ENCODE data around the gene BCL2L13.

The BCL2L13 gene

DNA sequence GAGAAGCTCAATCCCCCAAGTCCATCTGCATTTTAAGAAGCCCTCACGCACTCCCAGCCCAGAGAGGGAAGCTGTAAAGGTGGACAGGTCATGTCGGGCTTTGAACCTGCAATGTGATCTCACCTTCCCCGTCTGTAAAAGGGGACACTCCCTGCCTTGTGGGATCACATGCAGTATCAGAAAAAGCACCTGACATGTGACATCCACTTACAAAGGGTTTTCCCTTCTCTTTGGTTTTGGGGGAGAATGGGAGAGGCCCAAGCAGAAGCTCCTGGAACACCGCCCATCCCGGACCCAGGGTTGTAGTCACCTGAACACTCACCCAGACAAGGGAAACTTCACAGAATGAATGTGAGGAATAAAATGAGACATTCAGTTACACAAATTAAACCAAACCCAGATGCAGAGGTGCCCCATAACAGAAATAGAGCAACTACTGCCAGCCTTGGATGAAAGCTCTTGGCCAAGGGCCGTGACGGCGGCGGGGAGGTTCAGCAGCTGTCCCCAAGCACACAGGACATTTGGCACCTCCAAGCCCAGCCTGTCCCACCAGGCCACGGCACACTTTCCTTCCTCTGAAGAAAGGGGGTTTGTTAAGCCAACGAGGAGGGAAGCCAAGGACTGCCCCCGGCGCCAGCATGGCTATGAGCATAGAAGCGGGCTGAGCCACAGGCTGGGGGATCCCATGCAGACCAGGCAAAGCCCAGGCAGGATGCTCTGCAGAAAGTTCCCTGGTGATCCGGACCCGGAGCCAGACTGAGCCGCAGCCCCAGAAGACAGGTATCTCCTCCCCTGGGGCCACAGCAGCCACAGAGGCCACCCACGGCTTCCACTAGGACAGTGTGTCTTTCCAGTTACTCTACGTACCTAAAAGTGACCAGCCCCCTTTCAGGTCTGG, 131.9 kb downstream of the BCL2L13 start:
- Histone ChIP-seq H3K4me1 (ENCODE audit: control insufficient read depth, insufficient read depth, low read depth, low read length) (peaks cover 31% of the 10 kb centered on the region), H3K79me1 (replicated peaks; ENCODE audit: low read length, poor library complexity, severe bottlenecking) (peaks cover 38% of the 10 kb centered on the region), H3K23ac (ENCODE audit: low read length in 2 of 2) (no peak overlapping the region), H4K91ac (ENCODE audit: low read length) (no peak overlapping the region), H3K14ac (ENCODE audit: low read length in 2 of 2) (no peak overlapping the region), H3K9me3 (ENCODE audit: control insufficient read depth, low read length) (no peaks in the 10 kb centered on the region), H3K36me3 (ENCODE audit: control insufficient read depth in 1 of 2, insufficient read depth in 2 of 2, low read depth in 1 of 2, low read length in 2 of 2) (peaks cover 0 to 13% of the 10 kb centered on the region in 2 experiments), H2AK5ac (ENCODE audit: low read length, severe bottlenecking) (no peak overlapping the region), H2AFZ (ENCODE audit: low read depth, low read length) (no peak overlapping the region), H3K4ac (ENCODE audit: low read depth in 1 of 2, low read length in 2 of 2) (no peak overlapping the region), H2BK12ac (ENCODE audit: low read length in 2 of 2) (no peak overlapping the region), H4K8ac (ENCODE audit: low read length) (no peak overlapping the region), H3K4me2 (ENCODE audit: low read length, poor library complexity, severe bottlenecking) (no peak overlapping the region), H3K27ac (ENCODE audit: low read length, poor library complexity, severe bottlenecking) (no peak overlapping the region), H3K18ac (ENCODE audit: low read depth in 1 of 2, low read length in 2 of 2) (no peak overlapping the region), H2BK15ac (ENCODE audit: low read depth, poor library complexity, severe bottlenecking) (no peak overlapping the region), H2BK120ac (ENCODE audit: low read depth, low read length) (no peak overlapping the region), H2BK5ac (ENCODE audit: low read depth, low read length, poor library complexity, severe bottlenecking) (no peak overlapping the region), H3K27me3 (ENCODE audit: control insufficient read depth in 1 of 2, insufficient read depth in 1 of 2, low read length in 2 of 2) (no peaks in the 10 kb centered on the region), H3K4me3 (ENCODE audit: insufficient read depth in 1 of 2, low read depth in 1 of 2, low read length in 2 of 2) (no peak overlapping the region), H3K9ac (ENCODE audit: low read length) (no peak overlapping the region)
- WGBS = 96% methylated on average over 19 of the region's 19 CpGs
- DNase-seq = no peak

DNA sequence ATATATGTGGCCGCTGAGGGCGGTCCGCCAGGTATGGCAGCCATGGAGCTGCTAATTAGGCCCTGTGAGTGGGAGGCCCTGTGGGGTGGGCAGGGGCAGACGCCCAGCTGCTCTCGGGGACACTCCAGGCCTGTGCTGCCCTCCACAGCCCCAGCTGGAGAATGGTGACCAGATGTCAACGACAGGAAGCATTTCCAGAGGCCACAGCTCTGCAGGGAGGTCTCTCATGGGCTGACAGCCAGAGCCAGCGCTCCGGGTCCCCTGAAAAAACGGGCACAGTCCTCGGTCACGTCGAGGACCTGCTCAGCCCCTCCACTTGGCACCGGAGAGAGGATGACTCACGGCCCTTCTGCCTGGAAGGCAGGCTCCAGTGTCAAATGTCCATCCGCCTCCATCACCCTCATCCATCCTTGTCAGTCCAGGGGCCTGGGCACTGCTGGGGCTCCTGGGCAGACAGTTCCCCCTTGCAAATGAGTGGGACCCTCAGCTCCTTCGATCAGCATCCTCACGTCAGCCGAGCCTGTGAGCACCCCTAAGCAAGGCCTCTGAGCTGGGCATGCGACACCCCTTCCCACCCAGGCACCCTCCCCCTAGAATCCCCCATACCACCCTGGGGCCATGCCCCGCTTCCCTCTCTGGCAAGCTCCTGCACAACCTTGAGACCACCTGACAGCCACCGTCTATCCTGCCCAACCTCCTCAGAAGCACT, 133.8 kb downstream of the BCL2L13 start:
- Histone ChIP-seq H2BK120ac (ENCODE audit: low read depth, low read length) (no peak overlapping the region), H2BK5ac (ENCODE audit: low read depth, low read length, poor library complexity, severe bottlenecking) (no peak overlapping the region), H3K27me3 (ENCODE audit: control insufficient read depth in 1 of 2, insufficient read depth in 1 of 2, low read length in 2 of 2) (no peaks in the 10 kb centered on the region), H2AFZ (ENCODE audit: low read depth, low read length) (no peak overlapping the region), H4K8ac (ENCODE audit: low read length) (no peak overlapping the region), H3K18ac (ENCODE audit: low read depth in 1 of 2, low read length in 2 of 2) (peak overlapping the region in 1 of 2 experiments; percentile 78), H3K4me2 (ENCODE audit: low read length, poor library complexity, severe bottlenecking) (peak overlapping the region; percentile 82), H3K9ac (ENCODE audit: low read length) (no peak overlapping the region), H3K4me1 (ENCODE audit: control insufficient read depth, insufficient read depth, low read depth, low read length) (peaks cover 31% of the 10 kb centered on the region), H3K4ac (ENCODE audit: low read depth in 1 of 2, low read length in 2 of 2) (no peak overlapping the region), H4K91ac (ENCODE audit: low read length) (peak overlapping the region; percentile 37), H3K79me1 (replicated peaks; ENCODE audit: low read length, poor library complexity, severe bottlenecking) (peaks cover 32% of the 10 kb centered on the region), H2BK15ac (ENCODE audit: low read depth, poor library complexity, severe bottlenecking) (no peak overlapping the region), H3K27ac (ENCODE audit: low read length, poor library complexity, severe bottlenecking) (no peak overlapping the region), H3K9me3 (ENCODE audit: control insufficient read depth, low read length) (no peaks in the 10 kb centered on the region), H2AK5ac (ENCODE audit: low read length, severe bottlenecking) (peak overlapping the region; percentile 69), H2BK12ac (ENCODE audit: low read length in 2 of 2) (peak overlapping the region in 1 of 2 experiments; percentile 80), H3K14ac (ENCODE audit: low read length in 2 of 2) (peak overlapping the region in 1 of 2 experiments; percentile 90), H3K23ac (ENCODE audit: low read length in 2 of 2) (no peak overlapping the region), H3K36me3 (ENCODE audit: control insufficient read depth in 1 of 2, insufficient read depth in 2 of 2, low read depth in 1 of 2, low read length in 2 of 2) (peaks cover 0 to 13% of the 10 kb centered on the region in 2 experiments), H3K4me3 (ENCODE audit: insufficient read depth in 1 of 2, low read depth in 1 of 2, low read length in 2 of 2) (peak overlapping the region in 1 of 2 experiments; percentile 81)
- DNase-seq = peak; percentile 18
- 69% methylated on average over 21 of the region's 21 CpGs for WGBS

DNA sequence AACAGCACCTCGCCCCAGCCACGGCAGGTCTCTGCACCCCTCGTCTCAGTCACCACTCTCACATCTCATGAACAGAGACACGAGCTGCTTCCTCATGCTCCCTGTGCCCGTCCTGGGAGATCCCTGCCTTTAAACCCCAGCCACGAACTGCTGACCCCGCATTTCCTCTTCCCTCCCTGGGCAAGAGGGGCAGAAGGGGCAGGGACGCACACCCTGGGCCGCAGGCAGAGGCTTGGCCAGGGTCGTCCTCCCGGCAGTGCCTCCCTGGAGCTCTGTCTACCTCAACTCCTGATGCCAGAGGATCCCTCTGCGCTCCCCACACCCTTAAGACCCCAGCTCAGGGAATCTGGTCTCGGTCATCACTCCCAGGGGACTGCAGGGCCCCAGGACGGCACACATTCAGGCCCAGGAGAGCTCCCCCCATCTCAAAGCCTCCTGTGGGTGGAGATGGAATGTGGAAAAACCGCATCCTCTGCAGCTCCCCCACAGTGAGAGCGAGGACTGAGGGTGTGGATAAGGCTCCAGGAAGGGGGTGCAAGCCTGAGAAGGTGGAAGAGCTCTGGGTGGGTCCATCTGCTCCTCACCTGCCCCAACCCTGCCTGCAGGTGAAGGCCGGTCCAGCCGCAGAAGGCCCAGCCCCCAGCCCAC, 134.5 kb downstream of the BCL2L13 start:
- peaks cover 0 to 13% of the 10 kb centered on the region in 2 experiments for H3K36me3 ChIP-seq (ENCODE audit: control insufficient read depth in 1 of 2, insufficient read depth in 2 of 2, low read depth in 1 of 2, low read length in 2 of 2)
- H2AK5ac ChIP-seq (ENCODE audit: low read length, severe bottlenecking) = peak overlapping the region; percentile 41
- H3K27me3 ChIP-seq (ENCODE audit: control insufficient read depth in 1 of 2, insufficient read depth in 1 of 2, low read length in 2 of 2) = no peaks in the 10 kb centered on the region
- 42% methylated on average over 14 of the region's 18 CpGs for WGBS
- H3K4me2 ChIP-seq (ENCODE audit: low read length, poor library complexity, severe bottlenecking) = peak overlapping the region; percentile 82
- H3K9me3 ChIP-seq (ENCODE audit: control insufficient read depth, low read length) = no peaks in the 10 kb centered on the region
- H3K4me3 ChIP-seq (ENCODE audit: insufficient read depth in 1 of 2, low read depth in 1 of 2, low read length in 2 of 2) = peak overlapping the region; percentile 80 to 81
- peaks cover 29% of the 10 kb centered on the region for H3K79me1 ChIP-seq (replicated peaks; ENCODE audit: low read length, poor library complexity, severe bottlenecking)
- H2BK15ac ChIP-seq (ENCODE audit: low read depth, poor library complexity, severe bottlenecking) = no peak overlapping the region
- H3K18ac ChIP-seq (ENCODE audit: low read depth in 1 of 2, low read length in 2 of 2) = peak overlapping the region in 1 of 2 experiments; percentile 78
- no peak overlapping the region for H2BK120ac ChIP-seq (ENCODE audit: low read depth, low read length)
- H3K4ac ChIP-seq (ENCODE audit: low read depth in 1 of 2, low read length in 2 of 2) = peak overlapping the region in 1 of 2 experiments; percentile 57
- peak overlapping the region; percentile 37 for H4K91ac ChIP-seq (ENCODE audit: low read length)
- peak; percentile 27 for DNase-seq
- H2BK12ac ChIP-seq (ENCODE audit: low read length in 2 of 2) = peak overlapping the region in 1 of 2 experiments; percentile 80
- H3K14ac ChIP-seq (ENCODE audit: low read length in 2 of 2) = peak overlapping the region in 1 of 2 experiments; percentile 90
- peak overlapping the region in 1 of 2 experiments; percentile 18 for H3K23ac ChIP-seq (ENCODE audit: low read length in 2 of 2)
- H3K4me1 ChIP-seq (ENCODE audit: control insufficient read depth, insufficient read depth, low read depth, low read length) = peaks cover 31% of the 10 kb centered on the region
- H3K27ac ChIP-seq (ENCODE audit: low read length, poor library complexity, severe bottlenecking) = no peak overlapping the region
- H2BK5ac ChIP-seq (ENCODE audit: low read depth, low read length, poor library complexity, severe bottlenecking) = no peak overlapping the region
- no peak overlapping the region for H4K8ac ChIP-seq (ENCODE audit: low read length)
- H2AFZ ChIP-seq (ENCODE audit: low read depth, low read length) = no peak overlapping the region
- H3K9ac ChIP-seq (ENCODE audit: low read length) = peak overlapping the region; percentile 70
